GM12873 (cell line): ENCODE data around the gene F2RL3.

Experiments
- TF ChIP-seq, protein P1 (sequence below): IDR thresholded peaks from 2 replicates; pipeline ENCODE4 v1.5.1; 2012; ENCODE audit warnings: low read depth, mild to moderate bottlenecking, moderate library complexity, low read length, control low read depth; ENCODE audit not compliant: insufficient read depth; ENCODE audit errors: missing control alignments

The F2RL3 gene

DNA sequence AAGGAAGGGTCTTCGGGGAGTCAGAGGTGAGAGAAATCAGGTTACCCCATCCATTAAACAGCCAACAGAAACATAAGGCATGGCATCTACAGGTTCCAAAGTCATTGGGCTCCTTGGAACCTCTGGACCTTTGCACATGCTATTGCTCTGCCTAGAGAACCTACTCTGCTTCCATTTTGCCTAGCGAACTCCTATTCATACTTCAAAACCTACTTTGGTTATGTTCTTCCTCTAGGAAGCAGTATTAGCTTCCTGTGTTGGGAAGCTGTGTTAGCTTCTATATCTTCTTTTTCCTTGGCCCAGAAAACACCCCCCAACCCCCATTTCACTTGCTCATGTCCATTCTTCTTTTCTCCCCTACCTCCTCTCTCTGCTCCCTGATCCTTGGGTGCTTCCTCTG lies 39.6 kb downstream of the F2RL3 start:
- TF ChIP-seq, protein P1, sequence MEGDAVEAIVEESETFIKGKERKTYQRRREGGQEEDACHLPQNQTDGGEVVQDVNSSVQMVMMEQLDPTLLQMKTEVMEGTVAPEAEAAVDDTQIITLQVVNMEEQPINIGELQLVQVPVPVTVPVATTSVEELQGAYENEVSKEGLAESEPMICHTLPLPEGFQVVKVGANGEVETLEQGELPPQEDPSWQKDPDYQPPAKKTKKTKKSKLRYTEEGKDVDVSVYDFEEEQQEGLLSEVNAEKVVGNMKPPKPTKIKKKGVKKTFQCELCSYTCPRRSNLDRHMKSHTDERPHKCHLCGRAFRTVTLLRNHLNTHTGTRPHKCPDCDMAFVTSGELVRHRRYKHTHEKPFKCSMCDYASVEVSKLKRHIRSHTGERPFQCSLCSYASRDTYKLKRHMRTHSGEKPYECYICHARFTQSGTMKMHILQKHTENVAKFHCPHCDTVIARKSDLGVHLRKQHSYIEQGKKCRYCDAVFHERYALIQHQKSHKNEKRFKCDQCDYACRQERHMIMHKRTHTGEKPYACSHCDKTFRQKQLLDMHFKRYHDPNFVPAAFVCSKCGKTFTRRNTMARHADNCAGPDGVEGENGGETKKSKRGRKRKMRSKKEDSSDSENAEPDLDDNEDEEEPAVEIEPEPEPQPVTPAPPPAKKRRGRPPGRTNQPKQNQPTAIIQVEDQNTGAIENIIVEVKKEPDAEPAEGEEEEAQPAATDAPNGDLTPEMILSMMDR, result no peak

DNA sequence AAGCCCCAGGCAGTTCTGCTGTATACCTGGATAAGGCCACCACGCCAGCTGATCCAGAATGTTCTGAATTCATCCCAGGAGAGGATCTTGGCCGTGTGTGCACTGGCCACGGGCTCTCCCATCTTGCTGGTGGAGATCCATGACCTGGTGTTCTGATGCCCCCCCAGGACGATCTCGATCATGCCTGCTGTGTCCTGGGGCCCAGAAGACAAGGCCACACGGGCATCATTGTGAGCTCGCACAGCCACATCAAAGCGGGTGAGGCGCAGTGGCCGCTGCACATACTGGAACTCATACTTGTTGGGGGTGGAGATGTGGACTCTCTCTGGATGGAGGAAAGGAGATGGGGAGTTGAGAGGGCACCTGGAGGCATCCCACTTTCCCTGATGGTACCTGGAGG lies 40.1 kb downstream of the F2RL3 start:
- TF ChIP-seq, protein P1, result no peak

DNA sequence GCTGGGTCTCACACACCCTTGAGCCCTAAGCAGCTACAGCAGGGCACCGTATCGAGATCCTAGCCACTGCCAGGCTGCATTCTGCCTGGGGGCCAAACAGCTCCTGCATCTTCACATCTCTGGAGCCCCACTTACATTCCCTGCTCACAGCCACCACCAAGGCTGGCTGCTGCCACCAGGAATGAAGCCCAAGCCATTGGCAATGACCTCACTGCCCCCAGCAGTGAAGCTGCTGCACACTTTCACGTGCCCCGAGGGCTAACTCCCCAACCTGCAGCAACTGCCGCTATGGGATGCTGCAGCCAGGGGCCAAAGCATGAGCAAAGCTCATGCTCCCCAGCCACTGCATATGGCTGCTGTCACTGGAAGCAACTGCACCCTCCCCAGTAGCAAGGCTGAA lies 42.0 kb downstream of the F2RL3 start:
- TF ChIP-seq, protein P1, result no peak

DNA sequence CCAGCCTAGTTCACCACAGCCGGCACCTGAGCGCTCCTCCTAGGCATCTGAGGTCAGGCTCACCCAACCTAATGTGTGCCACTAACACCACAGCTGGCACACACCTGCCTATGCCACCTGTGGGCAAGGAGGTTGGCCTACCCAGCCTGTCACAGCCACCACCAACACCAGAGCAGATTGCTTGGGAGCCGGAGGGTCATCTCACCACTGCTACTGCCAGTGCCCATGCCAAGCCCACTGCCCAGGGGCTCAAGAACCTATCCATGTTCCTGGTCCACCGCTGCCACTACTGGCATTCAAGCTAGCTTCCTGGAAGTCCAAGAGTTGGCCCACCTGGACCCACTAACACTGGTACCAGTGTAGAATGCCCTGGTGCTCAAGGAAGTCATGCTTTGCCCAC lies 42.5 kb downstream of the F2RL3 start:
- TF ChIP-seq, protein P1, result no peak

DNA sequence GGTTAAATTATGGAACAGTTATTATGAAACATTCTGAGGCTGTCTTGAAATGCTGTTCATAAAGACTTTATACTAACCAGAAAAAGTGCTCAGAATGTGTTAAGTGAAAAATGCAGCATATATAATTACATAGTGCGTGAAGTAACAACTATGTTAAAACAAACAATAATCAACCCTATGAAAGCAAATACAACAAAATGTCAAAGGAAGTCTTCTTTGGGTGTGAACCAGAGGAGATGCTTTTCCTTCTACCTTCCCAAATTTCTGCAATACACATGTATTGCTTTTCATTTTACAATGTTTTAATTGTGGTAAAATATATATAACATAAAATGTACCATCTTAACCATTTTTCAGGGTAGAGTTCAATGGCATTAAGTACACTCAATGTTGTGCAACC lies 45.7 kb downstream of the F2RL3 start:
- TF ChIP-seq, protein P1, result no peak

DNA sequence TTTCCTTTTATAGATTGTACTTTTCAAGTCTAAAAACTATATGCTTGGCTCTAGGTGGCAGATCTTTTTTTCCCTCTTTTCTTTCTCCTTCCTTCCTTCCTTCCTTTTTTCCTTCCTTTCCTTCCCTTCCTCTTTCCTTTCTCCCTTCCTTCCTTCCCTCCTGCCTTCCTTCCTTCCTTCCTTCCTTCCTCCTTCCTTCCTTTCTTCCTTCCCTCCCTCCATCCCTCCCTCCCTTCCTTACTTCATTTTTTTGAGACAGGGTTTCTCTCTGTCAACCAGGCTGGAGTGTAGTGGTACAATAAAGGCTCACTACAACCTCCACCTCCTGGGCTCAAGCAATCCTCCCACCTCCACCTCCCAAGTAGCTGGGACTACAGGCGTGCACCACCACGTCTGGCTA lies 48.1 kb downstream of the F2RL3 start:
- TF ChIP-seq, protein P1, result no peak

DNA sequence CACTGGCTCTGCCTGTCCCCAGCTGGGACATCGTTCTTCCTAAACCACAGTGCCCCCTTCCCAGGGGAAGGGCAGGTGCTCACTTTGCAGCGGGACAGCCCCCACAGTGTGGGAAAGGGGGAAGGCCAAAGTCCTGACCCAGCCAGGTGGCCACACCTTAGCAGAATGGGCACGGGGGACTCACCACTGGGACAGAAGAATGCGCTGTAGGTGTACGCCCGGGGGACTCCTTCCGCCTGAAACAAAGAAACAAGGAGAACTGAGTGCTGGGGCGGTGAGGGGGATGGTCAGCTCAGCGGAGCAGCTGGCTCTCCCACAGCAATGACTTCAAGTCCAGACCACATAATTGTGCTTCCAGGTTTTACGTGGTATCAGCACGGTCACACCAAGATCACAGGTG lies 49.4 kb downstream of the F2RL3 start:
- TF ChIP-seq, protein P1, result no peak
